Right lobe of liver (tissue), 4 donors: ENCODE data around the gene PSMA5.

Experiments used
- POLR2A ChIP-seq: fragments of 450-650 bp; IDR thresholded peaks from one replicate; pipeline ENCODE4 v1.6.1; 2017; ENCODE audit warnings: antibody characterized with exemption, mild to moderate bottlenecking
- TF ChIP-seq, protein P1 (sequence below), 4 donors: fragments of 200-600 bp in 3 of 4; fragments of 450-650 bp in 1 of 4; IDR thresholded peaks; one replicate each; pipeline versions ENCODE4 v1.5.1 to v1.8.0; 2016 to 2022; ENCODE audit warnings: antibody characterized with exemption in 4 of 4, mild to moderate bottlenecking in 2 of 4
- donor health status: DM: no; HTN: no; CAD: no.
- donor health status: DM: no; HTN: no; CAD: no.
- donor health status: DM: no; HTN: yes; CAD: no.

DNA sequence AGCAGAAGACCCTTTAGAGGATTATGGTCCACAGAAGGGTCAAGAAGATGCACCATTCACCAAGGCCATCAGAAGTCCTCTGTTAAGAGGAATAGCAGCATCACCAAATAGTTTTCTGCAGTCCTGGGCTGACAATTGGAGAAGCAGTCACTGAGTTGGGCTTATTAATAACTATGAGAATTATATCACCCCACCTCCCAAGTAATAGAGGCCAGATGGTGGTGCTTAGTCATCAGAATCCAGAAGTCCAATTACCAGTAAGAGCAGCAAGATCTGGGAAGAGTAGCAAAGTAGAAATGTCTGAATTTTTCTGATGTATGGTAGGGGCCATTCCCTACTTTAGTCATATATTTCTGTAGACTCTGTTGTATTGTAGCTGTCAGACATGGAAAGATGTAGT is 6.1 kb upstream of the PSMA5 start:
- TF ChIP-seq, protein P1, sequence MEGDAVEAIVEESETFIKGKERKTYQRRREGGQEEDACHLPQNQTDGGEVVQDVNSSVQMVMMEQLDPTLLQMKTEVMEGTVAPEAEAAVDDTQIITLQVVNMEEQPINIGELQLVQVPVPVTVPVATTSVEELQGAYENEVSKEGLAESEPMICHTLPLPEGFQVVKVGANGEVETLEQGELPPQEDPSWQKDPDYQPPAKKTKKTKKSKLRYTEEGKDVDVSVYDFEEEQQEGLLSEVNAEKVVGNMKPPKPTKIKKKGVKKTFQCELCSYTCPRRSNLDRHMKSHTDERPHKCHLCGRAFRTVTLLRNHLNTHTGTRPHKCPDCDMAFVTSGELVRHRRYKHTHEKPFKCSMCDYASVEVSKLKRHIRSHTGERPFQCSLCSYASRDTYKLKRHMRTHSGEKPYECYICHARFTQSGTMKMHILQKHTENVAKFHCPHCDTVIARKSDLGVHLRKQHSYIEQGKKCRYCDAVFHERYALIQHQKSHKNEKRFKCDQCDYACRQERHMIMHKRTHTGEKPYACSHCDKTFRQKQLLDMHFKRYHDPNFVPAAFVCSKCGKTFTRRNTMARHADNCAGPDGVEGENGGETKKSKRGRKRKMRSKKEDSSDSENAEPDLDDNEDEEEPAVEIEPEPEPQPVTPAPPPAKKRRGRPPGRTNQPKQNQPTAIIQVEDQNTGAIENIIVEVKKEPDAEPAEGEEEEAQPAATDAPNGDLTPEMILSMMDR (IDR thresholded peaks at IDR 0.05): no peak
- no peak for TF ChIP-seq POLR2A
